HPDE6-E6E7 (cell line): ENCODE data around the gene THEMIS.
"Not testable (repeated sequence)": the region's sequence is repeated elsewhere in the genome, so short reads cannot be mapped to it uniquely, and the experiment has no call there.

Source experiments
- DNase-seq: peaks from one replicate; pipeline ENCODE4 v3.0.0; 2011; ENCODE audit warnings: missing footprints; ENCODE audit errors: extremely low spot score

Gene THEMIS

DNA sequence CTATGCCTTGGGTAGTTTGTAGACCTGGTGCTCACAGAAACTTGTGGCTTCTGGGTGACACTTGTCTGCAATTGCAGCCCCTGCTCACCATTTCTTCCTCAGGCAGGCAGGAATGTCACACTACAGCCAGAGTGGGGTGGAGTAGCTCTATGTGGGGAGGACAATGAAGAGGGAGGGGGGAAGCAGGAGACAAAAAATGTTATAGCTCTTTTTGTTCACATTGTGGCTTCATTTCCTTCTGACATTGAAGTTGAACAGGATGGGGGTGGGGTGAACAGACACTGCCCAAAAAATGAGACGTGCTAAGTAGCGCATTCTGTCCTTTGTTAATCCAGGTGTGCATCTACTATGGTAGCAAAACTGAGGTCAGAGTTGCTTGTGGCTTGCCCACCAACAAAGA lies at the start of gene THEMIS:
THEMIS (minus strand) TSS at position 124 of the 400 bp plus-strand sequence. CDS start 126 bp downstream, outside the sequence.
- no peak for DNase-seq

GRCh38 chr6:127949251-127949650 lies 48.4 kb upstream of the THEMIS start:
- no peak for DNase-seq

DNA sequence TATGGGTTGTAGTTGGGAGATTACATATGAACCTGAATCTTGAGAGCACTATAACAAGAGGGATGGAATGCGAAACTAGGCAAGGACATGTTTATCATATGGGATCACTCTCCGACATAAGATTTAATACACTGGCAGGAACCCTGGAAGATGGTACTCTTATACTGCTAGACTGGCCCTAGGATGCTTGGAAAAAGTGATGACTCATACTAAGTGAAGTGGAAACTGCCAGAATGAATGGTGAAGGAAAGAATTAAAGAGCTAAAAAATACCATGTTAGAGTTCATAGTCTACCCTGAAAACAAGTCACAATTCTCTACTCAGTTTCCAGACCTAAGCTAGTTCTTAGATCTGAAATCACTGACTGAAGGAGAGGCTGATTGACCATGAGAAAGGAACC lies 45.5 kb upstream of the THEMIS start:
- DNase-seq, result no peak

DNA sequence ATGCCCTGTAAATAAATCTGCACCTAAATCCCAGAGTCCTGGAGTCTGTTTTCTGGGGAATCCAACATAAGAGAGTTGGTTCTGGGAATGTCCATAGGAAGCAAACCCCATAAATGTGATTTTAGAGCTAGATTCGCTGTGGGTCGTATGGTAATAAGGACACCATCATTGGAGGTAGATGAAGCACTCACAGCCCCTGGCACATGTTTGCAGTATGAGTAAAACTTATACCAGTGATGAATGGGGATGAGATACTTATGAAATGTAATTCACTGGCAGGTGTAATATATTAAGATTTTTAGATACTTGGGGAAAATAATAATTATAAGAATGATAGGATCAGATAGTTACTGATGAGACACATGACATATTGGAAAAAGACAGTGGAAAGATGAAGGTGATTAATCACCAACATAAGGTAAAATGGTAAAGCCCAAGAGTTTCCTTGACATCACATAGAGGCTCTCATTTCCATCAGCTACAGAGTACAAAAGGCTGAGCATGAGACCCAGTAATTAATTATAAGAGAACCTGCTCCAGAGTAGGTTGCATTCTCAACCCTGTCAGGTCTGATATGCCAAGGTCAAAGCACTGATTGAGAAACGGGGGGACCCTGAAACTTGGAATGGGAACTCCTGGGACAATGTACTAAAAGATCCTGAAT lies 44.7 kb upstream of the THEMIS start:
- no peak for DNase-seq

DNA sequence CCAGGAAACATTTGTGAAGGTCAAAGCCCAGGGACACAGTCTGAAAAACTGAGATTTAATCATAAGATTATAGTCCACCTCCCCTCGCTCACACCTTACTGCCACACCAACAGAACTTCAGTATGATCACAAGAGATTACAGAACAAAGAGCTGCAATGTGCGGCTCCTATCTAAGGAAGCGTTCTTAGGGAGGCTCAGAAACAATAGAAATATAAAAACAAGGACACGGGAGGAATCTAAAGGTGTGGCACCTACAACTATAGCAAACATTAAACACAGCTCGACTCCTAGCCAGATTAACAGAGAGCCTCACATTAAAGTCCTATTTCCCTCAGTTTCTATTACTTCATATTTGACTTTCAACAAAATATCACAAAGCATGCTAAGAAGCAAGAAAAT lies 40.4 kb upstream of the THEMIS start:
- no peak for DNase-seq

DNA sequence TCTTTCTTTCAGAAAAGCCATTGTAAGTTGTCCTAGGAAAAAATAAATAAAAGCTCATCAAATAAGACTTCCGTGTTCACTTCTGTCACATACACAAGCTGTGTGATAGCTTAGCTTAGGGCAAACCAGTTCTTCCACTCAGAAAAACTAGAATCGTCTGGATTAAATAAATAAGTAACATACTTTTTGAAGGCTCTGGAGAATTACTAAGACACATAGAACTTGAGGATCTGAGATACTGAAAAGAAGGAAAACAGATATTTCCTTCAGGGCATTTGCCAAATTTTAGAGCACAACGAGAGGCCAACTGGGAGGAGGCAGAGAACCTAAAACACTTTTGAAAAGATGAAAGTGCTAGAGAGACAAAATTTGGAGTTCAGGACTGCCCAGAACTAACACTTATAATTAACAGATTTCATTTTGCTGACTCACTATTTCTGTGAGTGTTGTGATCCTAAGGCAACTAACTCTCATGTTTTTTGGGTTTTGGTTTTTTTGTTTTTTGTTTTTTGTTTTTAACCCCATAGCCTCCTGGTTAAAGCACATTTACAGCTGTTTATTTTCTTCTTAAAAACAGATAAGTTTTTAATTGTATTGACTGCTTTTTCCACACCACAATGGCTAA lies 38.7 kb upstream of the THEMIS start:
- DNase-seq, result no peak

- DNase-seq, result no peak
Observed at GRCh38 chr6:127938701-127939100, 37.8 kb upstream of the THEMIS start.

- no peak for DNase-seq
Observed at GRCh38 chr6:127937747-127938146, 36.9 kb upstream of the THEMIS start.

GRCh38 chr6:127937102-127937501 lies 36.2 kb upstream of the THEMIS start:
- no peak for DNase-seq

DNA sequence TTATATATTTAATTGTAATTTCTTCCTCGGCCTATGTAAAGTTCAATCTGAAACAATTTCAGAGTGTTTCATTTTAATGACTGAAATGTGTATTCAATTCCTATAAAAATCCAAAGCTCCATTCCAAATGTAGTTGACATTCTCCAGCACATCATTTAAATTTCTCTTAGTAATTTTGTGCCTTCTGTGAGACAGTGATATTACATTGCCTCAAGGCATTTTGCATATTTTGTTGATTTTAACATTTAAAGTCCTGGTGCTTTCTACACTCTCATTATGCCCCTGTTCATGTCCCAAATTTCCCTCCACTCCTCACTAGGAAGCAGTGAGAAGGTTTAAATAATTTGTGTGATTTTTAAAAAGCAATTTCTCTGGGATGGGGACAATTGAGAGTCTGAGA lies 34.1 kb upstream of the THEMIS start:
- DNase-seq, result no peak

DNA sequence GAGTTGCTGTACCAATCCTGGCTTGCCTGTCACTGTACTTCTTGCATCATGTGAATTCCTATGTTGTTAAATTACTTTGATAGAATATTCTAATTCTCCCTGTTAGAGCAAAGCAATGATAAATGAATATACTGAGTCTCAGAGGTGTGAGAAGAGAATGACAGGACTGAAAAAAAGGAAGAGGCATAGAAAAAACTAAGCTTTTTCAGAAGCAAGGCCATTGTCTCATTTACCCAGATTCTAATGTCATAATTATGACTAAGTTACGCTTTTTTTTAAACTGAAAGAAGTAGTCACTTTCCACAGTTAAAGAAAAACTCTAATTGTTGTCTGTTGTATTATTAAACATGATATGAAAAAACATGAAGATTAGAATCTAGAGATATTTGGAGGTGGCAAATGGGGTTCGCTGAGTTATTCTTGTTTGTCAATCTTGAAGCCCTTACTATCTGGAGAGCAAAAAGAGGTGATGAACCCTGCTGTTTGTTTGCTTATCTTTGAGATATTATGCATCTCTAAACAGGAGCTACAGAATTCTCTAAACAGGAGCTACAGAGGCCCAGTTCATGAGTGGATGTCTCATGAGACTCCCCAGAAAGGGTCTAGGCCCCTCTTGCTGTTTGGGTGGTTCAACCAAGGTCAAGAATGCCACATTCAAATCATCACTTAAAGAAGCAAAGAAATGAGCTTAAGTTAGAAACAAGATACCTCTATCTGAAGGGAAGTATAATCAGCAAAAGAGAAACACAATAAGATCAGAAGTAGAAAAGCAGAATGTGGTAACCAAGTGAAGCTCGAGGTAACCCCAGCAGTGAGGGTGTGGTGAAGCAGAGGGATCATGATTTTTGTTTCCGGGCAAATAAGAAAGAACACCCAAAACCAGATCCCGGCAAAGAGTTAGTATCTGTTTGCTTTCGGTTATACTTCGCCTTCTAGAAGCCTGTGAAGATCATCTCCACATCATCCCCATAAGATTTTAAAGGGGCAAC lies 33.3 kb upstream of the THEMIS start:
- DNase-seq, result no peak

- no peak for DNase-seq
Observed at GRCh38 chr6:127933137-127933536, 32.3 kb upstream of the THEMIS start.

GRCh38 chr6:127932708-127933107 lies 31.9 kb upstream of the THEMIS start:
- DNase-seq, result no peak

DNA sequence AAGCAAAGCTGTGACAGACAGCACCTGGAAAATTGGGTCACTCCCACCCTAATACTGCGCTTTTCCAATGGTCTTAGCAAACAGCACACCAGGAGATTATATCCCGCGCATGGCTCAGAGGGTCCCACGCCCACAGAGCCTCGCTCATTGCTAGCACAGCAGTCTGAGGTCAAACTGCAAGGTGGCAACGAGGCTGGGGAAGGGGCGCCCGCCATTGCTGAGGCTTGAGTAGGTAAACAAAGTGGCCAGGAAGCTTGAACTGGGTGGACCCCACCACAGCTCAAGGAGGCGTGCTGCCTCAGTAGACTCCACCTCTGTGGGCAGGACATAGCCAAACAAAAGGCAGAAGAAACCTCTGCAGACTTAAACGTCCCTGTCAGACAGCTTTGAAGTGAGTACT lies 25.6 kb upstream of the THEMIS start:
- not testable (repeated sequence) for DNase-seq

DNA sequence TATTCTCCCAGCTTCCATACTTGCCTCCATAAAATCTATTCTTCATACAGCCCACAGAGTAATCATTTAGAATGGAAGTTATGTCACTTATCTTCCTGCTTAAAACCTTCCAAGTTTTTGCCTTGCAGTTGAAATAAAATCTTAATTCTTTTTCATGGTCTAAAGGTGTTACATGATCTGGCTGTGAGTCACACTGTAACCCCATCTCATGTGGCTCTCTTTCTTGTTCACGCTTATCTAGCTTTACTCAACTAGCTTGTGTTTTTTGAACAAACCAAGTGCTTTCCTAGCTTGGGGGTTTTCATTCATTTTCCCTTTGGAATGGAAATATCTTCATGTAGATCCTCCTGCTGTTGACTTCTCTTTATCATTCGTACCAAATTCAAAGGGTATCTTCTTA lies 23.6 kb upstream of the THEMIS start:
- DNase-seq, result peak; percentile 40

- DNase-seq, result no peak
Observed at GRCh38 chr6:127924031-127924430, 23.2 kb upstream of the THEMIS start.

- no peak for DNase-seq
Observed at GRCh38 chr6:127923135-127923534, 22.3 kb upstream of the THEMIS start.

DNA sequence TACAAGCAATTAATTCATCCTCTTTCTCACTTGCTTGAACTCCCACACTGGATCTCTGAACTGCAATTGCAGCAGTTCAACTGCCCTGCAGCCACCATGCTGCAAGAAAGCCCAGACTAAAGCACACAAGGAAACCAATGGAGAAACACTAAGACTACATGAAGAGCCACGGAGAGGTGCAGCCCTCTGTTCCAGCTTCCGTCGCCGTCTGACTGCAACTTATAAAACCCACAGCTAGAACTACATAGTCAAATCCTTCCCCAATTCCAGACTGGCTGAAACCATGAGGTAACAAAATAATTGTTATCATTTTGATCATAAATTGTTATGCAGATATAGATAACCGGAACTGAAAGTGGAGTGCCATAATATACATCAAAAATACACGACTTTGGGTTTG lies 21.1 kb upstream of the THEMIS start:
- no peak for DNase-seq

DNA sequence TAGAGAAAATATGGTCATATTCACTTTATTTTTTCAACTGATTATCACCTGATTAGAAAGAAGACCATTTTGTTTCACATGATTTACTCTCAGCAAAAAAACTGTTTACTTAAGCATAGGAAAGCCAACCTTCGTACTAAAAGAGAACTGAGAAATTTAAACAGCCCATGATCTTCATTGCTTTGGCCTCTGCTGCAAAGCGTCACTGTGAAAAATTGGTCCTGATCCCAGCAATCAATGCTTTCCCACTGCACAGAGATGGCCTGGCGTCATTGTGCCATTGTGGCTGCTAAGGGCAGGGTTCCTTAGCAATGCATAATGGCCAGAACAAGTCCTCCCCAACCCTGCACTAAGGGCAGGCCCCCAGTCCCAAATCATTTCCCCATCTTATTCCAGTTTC lies 19.9 kb upstream of the THEMIS start:
- DNase-seq, result no peak

DNA sequence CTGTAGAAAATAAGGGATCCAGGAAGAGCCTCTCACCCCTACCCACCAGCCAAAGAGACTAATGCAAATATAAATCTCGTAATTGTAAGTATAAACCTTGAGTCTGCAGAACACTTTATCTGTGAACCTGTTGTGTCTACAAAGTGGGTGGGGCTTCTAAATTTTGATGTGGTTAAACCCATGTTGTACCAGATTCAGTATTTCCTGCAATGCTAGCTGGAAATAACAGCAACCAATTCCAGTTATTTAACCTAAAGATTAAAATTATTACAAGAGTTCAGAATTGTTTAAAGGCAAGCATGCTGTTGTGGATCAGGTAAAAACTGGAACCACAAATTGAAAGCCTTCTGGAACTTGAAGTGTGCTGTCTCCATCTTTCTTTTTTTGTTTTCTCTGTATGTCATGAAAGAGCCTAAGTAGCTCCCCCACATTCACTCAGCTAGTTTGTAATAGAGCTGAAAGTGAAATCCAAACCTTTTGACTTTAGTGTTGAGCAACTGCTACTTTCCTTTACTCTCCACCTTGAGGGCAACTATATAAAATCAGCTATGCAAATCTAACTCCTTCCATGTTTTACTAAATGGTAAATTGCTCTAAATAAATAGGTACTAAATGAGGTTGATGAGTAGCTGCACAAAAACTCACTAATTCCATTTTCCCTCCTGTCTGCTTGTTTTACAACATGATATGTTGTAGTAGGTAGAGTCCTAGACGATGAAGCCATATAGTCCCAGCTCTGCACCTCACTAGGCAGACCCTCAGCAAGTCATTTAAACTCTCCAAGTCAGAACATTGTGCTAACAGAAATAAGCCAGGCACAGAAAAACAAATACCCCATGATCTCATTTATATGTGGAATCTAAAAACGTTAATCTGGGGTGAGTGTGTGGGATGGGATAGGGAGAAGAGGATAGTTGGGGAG lies 17.9 kb upstream of the THEMIS start:
- DNase-seq, result no peak

DNA sequence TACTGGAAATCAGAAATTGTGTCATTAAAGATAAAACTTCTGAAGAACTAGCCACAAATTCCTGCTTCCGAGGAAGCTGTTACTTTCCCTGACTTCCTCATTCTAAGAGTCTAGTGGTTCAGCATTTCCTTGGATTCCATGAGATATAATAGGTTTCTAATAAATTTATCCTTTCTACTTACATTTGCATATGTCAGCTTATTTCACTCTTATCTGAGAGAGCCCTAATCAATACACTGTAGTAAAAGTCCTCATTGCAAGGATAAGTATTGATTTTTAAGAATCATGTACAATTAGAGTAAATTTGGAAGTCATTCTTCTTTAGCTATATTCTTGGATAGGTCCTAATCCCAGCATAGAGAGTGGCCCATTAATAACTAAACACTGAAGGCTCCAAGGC lies 16.9 kb upstream of the THEMIS start:
- DNase-seq, result no peak
